Measurements from ENCODE around the gene PCMTD2. TPM values are rescaled to one million over a fixed set of nuclear protein-coding genes. Genes with fewer than 3 reads are reported as not detected.

Gene PCMTD2
- total and polyA plus RNA-seq, 2 of the 8 experiments (the other 6 are each of a cell fraction or from before 2014, with no cell fraction given): 21.4 to 55.1 TPM

- H3K27ac ChIP-seq (ENCODE audit: low read depth, low read length): no peak overlapping the region
- no peak overlapping the region for H3K14ac ChIP-seq (ENCODE audit: insufficient read length)
- ChIA-PET CTCF (ENCODE audit: partially characterized antibody) (no interaction called here), POLR2A (ENCODE audit: partially characterized antibody) (no interaction called here)
- no peak overlapping the region for H3K4me2 ChIP-seq (ENCODE audit: insufficient read depth in 1 of 2, low read depth in 2 of 2, low read length in 2 of 2)
- H3K23me2 ChIP-seq (ENCODE audit: low read depth, low read length): peaks cover 2% of the 10 kb centered on the region; the same call in 1 of the 2 replicates
- no peak overlapping the region for H2BK12ac ChIP-seq (ENCODE audit: low read depth, low read length)
- WGBS, 2 experiments (ENCODE audit: extremely low coverage in 1 of 2, insufficient coverage in 1 of 2, insufficient read length in 1 of 2, insufficient replicate concordance in 2 of 2, low coverage in 1 of 2, low lambda C conversion rate in 2 of 2, missing lambda C conversion rate in 1 of 2): 92% methylated on average over 19 of the region's 19 CpGs; no CpG with 5 or more reads in 1 of the 2 experiments
- DNase-seq (ENCODE audit: low read depth in 1 of 2, low spot score in 2 of 2): no peak
- H4K5ac ChIP-seq (ENCODE audit: insufficient read length, low read depth, low read length): no peak overlapping the region
- H2BK120ac ChIP-seq (replicated peaks; ENCODE audit: low read depth, low read length): no peak overlapping the region
- no peak overlapping the region for H2BK5ac ChIP-seq (ENCODE audit: low read depth, low read length)
- H2AK5ac ChIP-seq (ENCODE audit: low read depth, low read length): no peak overlapping the region
- H3K27me3 ChIP-seq (replicated peaks in 1 of 4; ENCODE audit: control insufficient read depth in 3 of 4, extremely low read depth in 1 of 4, insufficient read depth in 3 of 4, low read length in 3 of 4): no peaks in the 10 kb centered on the region
- H3K4me3 ChIP-seq (ENCODE audit: extremely low read depth in 1 of 4, insufficient read depth in 2 of 4, low read depth in 3 of 4, low read length in 4 of 4): no peak overlapping the region
- peaks cover 0 to 6% (median 0%) of the 10 kb centered on the region in 4 experiments; a peak in 3 of 8 replicates for H3K36me3 ChIP-seq (ENCODE audit: control insufficient read depth in 2 of 4, insufficient read depth in 4 of 4, low read length in 3 of 4)
- peaks cover 0 to 2% (median under 1%) of the 10 kb centered on the region in 4 experiments; a peak in 2 of 7 replicates for H3K4me1 ChIP-seq (replicated peaks in 1 of 4; ENCODE audit: control insufficient read depth in 3 of 4, insufficient read depth in 4 of 4, low read length in 3 of 4)
- no peak overlapping the region for H3K4ac ChIP-seq (replicated peaks; ENCODE audit: insufficient read length, low read depth, low read length)
- peaks cover 0 to 3% of the 10 kb centered on the region in 2 experiments; a peak in 1 of 4 replicates for H3K79me2 ChIP-seq (ENCODE audit: control insufficient read depth in 1 of 2, insufficient read depth in 2 of 2, low read length in 2 of 2)
- no peak overlapping the region for H4K8ac ChIP-seq (ENCODE audit: extremely low read depth, insufficient read depth, low read length)
- no peak overlapping the region for H4K91ac ChIP-seq (replicated peaks; ENCODE audit: insufficient read length, low read length)
- H2BK15ac ChIP-seq (ENCODE audit: low read length): no peak overlapping the region
- no peak overlapping the region for H3K9ac ChIP-seq (replicated peaks in 1 of 4; ENCODE audit: extremely low read depth in 1 of 4, low read depth in 3 of 4, low read length in 3 of 4)
- peaks cover 9% of the 10 kb centered on the region for H3K79me1 ChIP-seq (ENCODE audit: low read depth, low read length)
- no peak overlapping the region for H3K56ac ChIP-seq (replicated peaks; ENCODE audit: insufficient read length, low read depth, low read length)
- H3K23ac ChIP-seq (ENCODE audit: insufficient read length): no peak overlapping the region
- no peak for FAIRE-seq
- peaks cover 1 to 11% of the 10 kb centered on the region in 2 experiments for H4K20me1 ChIP-seq (replicated peaks in 1 of 2; ENCODE audit: control insufficient read depth in 1 of 2, insufficient read depth in 2 of 2, low read length in 2 of 2)
- H3K18ac ChIP-seq (ENCODE audit: extremely low read depth, low read length): no peak overlapping the region
- no peak overlapping the region for H2AFZ ChIP-seq (ENCODE audit: low read length)
- no peak overlapping the region for H2BK20ac ChIP-seq (ENCODE audit: low read length)
- H3K9me3 ChIP-seq (ENCODE audit: insufficient read depth in 2 of 2, low read depth in 1 of 2, low read length in 1 of 2): peaks cover 0 to 5% of the 10 kb centered on the region in 2 experiments; a peak in 2 of 4 replicates
- no peak for TF ChIP-seq TEAD4 (IDR thresholded peaks at IDR 0.05; ENCODE audit: low read depth, low read length)
- no peak for TF ChIP-seq YY1 (IDR thresholded peaks at IDR 0.05; ENCODE audit: low read depth, low read length)
These were observed 17.6 kb downstream of the PCMTD2 start for GRCh38 chr20:64273109-64273508.
